Bone marrow (tissue), 2 donors: ENCODE results near the gene ERC2.

Experiments
- DNase-seq, 2 donors: peaks; one replicate each; lab custom pipeline; 2025; lab: John Stamatoyannopoulos, UW

The ERC2 gene

DNA sequence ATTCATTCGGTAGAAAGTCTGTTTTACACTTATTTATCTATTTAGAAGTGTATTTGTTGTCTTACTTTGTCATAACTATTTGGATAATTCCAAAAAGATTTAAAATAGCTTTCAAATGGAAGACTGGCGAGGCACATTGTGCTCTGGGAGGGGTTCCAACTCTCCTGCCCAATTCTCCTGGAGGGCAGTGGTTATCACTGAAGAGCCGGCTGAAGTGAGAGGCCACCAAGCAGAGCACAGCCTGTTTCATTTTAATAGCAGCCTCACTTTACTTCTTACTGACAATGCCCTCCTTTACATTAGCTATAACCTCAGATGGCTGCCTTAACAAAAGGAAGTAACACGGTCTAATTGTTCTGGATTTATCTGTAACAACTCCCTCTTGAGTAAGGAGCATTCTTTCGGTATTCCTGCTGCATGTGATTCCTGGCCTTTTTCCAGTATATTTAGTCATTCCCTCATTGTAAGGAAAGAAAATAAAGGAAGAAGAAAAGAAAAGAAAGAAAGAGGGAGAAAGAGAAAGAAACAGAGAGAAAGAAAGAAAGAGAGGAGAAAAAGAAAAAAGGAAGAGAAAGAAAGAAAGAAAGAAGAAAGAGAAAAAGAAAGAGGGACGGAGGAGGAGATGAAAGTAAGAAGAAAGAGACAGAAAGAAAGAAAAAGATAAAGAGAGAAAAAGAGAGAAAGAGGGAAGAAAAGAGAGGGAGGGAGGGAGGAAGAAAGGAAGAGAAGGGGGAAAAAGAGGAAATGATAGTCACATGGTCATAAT lies 641.4 kb downstream of the ERC2 start:
- DNase-seq, result no peak

DNA sequence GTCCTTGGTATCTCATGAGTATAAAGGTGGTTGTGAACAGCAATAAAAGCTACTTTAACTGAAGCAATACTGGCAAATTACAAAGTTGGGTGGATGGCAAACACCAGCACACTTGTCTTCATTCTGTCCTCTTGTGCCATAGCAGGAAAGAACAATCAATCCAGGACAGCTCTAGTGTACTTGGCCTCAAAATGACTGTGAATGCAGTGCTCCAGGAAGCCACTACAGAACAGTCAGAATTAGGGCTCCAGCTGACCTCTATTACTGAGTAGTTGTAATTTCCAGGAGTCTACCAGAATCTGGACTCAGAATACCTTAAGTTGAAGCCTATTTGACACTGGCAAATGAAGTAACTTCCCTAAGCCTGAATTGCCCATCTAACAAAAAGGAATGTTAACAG lies 642.2 kb downstream of the ERC2 start:
- DNase-seq, result no peak

DNA sequence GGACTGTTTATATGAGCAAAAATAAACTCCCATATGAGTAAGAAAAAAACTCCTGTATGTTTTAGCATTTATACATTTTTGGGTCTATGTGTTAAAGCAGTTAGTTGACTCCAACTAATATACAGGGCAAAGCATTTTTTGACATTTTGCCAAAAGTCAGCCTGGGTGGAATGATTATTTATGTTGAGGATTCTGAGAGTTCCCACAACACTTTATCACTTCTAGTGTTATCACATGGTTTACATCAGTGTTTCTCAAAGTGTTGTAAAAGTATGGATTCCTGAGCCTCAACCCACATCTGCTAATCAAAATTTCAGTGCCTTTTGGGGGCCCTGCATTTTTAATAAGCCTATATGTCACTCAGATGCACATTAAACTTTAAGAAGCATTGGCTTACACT lies 643.9 kb downstream of the ERC2 start:
- no peak for DNase-seq

- no peak for DNase-seq
Measured at GRCh38 chr3:55823829-55824228, 644.4 kb downstream of the ERC2 start.

DNA sequence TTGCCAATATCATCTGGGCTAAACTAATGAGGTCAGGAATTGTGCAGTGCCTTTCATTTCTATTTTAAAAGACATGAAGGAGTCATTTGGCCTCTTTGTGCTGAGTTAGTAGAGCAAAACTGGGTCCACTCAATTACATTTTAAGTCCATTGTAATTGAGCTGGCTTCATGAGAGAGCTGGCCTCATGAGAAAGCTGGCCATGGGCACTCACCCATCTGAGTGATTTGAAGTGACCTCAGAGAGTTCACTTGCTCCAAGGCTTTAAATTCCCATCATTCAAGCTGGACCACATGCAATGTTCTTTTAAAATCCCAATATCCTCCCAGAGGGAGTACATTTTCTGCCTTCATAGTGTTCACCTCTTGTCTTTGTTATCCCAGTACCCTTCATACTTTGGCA lies 645.3 kb downstream of the ERC2 start:
- DNase-seq, result no peak

DNA sequence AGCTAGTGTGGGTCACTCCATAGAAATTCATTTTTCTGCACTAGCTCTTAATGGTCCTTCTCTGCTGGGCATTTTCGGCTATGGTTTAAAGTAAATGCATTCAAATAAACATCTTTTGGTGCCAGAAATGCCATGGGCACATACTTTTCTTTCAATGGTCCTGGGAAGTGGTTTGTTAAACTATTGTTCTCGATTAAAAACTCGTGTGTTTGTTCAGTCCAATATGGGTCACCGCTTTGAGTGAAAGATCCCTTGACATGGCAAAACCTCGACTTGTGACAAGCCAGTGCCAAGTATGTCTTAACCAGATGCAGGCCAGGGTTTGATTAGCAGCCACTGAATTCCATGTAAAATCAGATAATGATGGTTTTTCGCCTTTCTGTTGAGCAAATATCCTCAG lies 649.3 kb downstream of the ERC2 start:
- no peak for DNase-seq

DNA sequence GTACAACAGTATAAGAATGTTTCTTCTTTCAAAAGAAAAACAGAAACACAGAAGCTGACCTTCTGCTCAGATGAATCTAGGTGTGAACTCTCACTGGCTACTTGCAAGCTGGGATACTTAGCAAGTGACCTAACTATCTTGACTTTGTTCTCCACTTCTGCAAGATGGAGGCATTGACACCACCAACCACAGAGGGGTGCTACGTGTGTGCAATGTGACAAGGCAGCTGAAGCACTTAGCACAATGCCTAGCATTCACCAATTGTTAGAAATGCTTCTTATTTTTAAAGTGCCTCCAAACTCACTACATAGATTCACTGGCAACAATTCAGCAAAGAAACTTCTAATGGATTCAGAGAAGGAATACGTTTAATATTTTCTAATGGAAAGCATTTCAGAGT lies 649.8 kb downstream of the ERC2 start:
- no peak for DNase-seq

DNA sequence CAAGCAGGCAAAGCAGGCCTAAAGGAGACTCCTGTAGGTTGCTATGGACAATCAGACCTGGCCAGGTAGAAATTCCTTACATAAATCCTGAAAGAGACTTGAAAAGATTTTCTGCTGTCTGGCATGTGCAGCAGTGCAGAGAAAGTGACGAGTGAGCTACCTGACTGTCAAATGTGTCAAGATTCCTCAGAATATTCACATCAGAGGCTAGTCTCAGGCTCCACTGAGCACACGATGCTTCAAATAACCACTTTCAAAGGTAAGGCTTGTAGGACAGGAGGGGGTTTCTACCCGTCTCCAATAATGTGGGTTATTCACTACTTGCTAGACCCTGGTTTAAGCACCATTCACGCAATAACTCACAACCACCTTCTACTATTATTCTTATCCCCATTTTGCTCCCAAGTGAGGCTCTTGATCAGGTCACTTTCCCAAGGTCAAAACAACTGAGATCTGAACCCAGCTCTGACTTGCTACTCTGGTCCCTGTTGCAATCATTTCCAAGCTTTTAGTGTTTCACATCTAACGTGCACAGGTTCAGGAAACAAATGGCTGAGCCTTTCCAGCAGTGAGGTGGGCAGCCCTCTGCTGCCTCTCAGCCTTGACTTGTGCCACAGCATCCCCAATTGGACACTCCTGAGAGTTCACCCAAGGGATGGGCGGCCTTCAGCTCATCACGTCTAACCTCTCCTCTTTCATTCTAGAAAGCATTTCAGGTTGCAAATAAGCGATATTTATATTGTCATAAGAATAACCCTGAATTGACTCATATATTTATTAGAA lies 651.3 kb downstream of the ERC2 start:
- DNase-seq, result no peak

- no peak for DNase-seq
Measured at GRCh38 chr3:55815262-55815661, 653.0 kb downstream of the ERC2 start.

- DNase-seq, result no peak
Measured at GRCh38 chr3:55813268-55814097, 654.8 kb downstream of the ERC2 start.

- DNase-seq, result no peak
Measured at GRCh38 chr3:55812394-55813013, 655.8 kb downstream of the ERC2 start.

GRCh38 chr3:55807210-55807609 lies 661.1 kb downstream of the ERC2 start:
- DNase-seq, result no peak

- no peak for DNase-seq
Measured at GRCh38 chr3:55805169-55805568, 663.1 kb downstream of the ERC2 start.

- no peak for DNase-seq
Measured at GRCh38 chr3:55804170-55805095, 663.8 kb downstream of the ERC2 start.

DNA sequence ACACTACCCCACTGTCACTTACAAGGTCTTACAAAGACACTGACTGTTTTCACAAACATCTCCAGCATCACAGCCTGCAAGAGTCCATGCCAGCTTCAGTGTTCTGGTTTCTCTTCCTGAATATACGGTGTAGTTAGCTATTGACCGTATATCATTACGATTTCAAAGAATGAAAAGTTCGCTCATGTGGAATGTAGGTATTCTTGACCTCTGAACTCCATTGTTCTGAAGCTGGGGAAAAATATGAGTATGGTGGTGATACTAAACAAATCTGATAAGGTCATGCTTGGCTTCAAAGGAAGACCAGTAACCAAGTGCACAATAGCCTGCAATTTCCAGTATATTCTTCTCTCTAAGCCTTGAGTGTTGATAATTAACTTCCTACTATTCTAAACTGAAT lies 665.5 kb downstream of the ERC2 start:
- DNase-seq, result no peak

DNA sequence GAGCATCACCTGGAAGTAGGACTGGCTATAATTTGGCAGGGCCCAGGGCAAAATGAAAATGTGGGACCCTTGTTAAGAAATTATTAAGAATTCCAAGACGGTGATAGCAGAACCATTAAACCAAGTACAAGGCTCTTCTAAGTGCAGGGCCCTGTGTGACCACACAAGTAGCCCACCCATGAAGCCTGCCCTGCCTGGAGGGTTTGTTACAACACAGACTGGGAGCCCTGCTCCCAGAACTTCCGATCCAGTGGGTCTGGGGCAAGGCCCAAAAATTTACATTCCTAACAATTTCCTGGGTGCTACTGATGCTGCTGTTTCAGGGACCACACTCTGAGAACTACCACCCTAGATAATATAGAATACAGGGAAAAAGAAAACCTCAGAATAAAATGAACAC lies 666.6 kb downstream of the ERC2 start:
- DNase-seq, result no peak

DNA sequence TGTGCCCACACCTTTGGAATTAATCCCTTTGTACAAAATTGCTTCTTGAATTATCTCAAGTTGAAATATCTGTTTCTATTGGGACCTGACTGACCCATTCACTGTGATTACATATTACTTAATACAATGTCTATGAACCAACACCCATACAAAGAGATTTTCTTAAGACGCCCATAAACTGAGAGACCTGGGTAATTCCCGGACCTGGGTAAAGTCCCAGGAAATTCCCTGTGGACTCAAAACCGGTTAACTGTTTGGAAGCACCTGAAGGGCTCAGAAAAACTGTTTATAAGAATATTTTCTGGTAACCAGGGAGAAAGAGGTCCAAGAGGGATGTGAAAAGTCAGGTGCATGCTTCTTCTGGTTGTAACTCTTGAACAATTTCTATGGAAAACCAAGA lies 667.2 kb downstream of the ERC2 start:
- DNase-seq, result no peak

- DNase-seq, result no peak
Measured at GRCh38 chr3:55797775-55798174, 670.5 kb downstream of the ERC2 start.

DNA sequence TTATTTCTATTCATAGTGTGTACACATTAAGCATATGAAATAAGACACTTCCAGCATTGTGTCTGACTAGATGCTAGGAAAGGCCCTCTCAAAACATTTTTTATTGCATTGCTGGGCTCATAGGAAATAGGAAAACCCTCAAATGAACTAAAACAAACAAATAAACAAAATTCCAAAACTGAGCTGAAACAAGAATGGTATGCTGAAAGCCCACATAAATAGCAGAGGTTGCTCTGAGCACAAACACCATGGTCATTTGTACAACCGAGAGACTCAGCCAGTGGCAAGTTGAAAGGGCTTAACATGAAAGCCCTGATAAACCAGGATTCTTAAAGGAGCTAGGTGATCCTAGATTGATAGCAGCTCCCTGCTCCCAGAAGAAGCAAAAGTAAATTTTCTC lies 671.2 kb downstream of the ERC2 start:
- no peak for DNase-seq

DNA sequence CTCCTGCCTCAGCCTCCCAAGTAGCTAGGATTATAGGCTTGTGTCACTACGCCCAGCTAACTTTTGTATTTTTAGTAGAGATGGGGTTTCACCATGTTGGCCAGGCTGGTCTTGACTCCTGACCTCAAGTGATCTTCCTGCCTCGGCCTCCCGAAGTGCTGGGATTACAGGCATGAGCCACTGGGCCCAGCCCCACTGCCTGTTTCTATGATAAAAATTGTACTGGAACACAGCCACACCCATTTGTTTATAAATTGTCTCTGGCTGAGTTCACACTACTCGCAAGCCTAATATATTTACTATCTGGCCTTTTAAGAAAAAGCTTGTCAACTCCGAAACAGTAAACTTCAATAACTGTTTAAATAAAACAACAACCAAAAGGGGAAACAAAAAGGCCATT lies 671.7 kb downstream of the ERC2 start:
- DNase-seq, result no peak

- no peak for DNase-seq
Measured at GRCh38 chr3:55795746-55796145, 672.5 kb downstream of the ERC2 start.
